OCI-LY1 (cell line): ENCODE data around the gene LYL1.

Source experiments
- H2AFZ ChIP-seq: fragments of 200-600 bp; sonication (generic), shearing (Covaris generic); 2 replicates; pipeline ENCODE4 v1.6.0; 2014; ENCODE audit warnings: antibody characterized with exemption, mild to moderate bottlenecking, low read length
- H3F3A ChIP-seq: fragments of 200-600 bp; sonication (generic), shearing (Covaris generic); 2 replicates; pipeline ENCODE4 v1.6.0; 2014; ENCODE audit warnings: mild to moderate bottlenecking, antibody characterized with exemption, low read length, moderate library complexity; ENCODE audit not compliant: insufficient read depth
- H3K27ac ChIP-seq: fragments of 200-600 bp; sonication (generic); 2 replicates; pipeline ENCODE4 v1.5.1; 2014; ENCODE audit warnings: low read length, mixed run types, mild to moderate bottlenecking, low read depth; ENCODE audit not compliant: poor library complexity, severe bottlenecking
- H3K27me3 ChIP-seq: fragments of 200-600 bp; sonication (generic); 2 replicates; pipeline ENCODE4 v1.6.0; 2014; ENCODE audit warnings: antibody characterized with exemption, mild to moderate bottlenecking, low read length, moderate library complexity; ENCODE audit not compliant: insufficient read depth
- H3K36me3 ChIP-seq: fragments of 200-600 bp; sonication (generic); 2 replicates; pipeline ENCODE4 v1.6.1; 2014; ENCODE audit warnings: mild to moderate bottlenecking, antibody characterized with exemption, low read length, moderate library complexity, mixed read lengths; ENCODE audit not compliant: insufficient read depth
- H3K4me1 ChIP-seq: fragments of 200-600 bp; sonication (generic); 2 replicates; pipeline ENCODE4 v1.5.1; 2014; ENCODE audit warnings: mild to moderate bottlenecking, low read length, moderate library complexity; ENCODE audit not compliant: insufficient read depth, severe bottlenecking
- H3K4me2 ChIP-seq: fragments of 200-600 bp; sonication (generic), shearing (Covaris generic); 2 replicates; pipeline ENCODE4 v1.6.1; 2014; ENCODE audit warnings: low read length
- H3K4me3 ChIP-seq: fragments of 200-600 bp; sonication (generic); 2 replicates; pipeline ENCODE4 v1.5.1; 2014; ENCODE audit warnings: low read length, low read depth, mild to moderate bottlenecking, mixed read lengths; ENCODE audit not compliant: poor library complexity, severe bottlenecking
- H3K79me2 ChIP-seq: fragments of 200-600 bp; shearing (Covaris generic); 2 replicates; pipeline ENCODE4 v1.6.1; 2016; ENCODE audit warnings: mixed run types, low read length, mixed read lengths; ENCODE audit not compliant: insufficient read depth
- H3K9ac ChIP-seq: fragments of 200-600 bp; sonication (generic), shearing (Covaris generic); 2 replicates; pipeline ENCODE4 v1.6.1; 2014; ENCODE audit warnings: mild to moderate bottlenecking, low read length, mixed read lengths
- H3K9me2 ChIP-seq: fragments of 200-600 bp; sonication (generic), shearing (Covaris generic); 2 replicates; pipeline ENCODE4 v1.6.1; 2014; ENCODE audit warnings: low read depth, mild to moderate bottlenecking, low read length, mixed read lengths
- H3K9me3 ChIP-seq: fragments of 200-600 bp; shearing (Covaris generic); 2 replicates; pipeline ENCODE4 v1.6.1; 2014; ENCODE audit warnings: low read length, mixed read lengths
- H4K20me1 ChIP-seq: fragments of 200-600 bp; sonication (generic), shearing (Covaris generic); 2 replicates; pipeline ENCODE4 v1.6.0; 2016; ENCODE audit warnings: mild to moderate bottlenecking, low read length; ENCODE audit not compliant: insufficient read depth
- CTCF ChIP-seq: fragments of 200-600 bp; sonication (generic), shearing (Covaris generic); IDR thresholded peaks from 2 replicates; pipeline ENCODE4 v1.5.1; 2017; ENCODE audit warnings: mild to moderate bottlenecking, antibody characterized with exemption, low read length, moderate library complexity, mixed read lengths
- EZH2 ChIP-seq: fragments of 200-600 bp; sonication (generic), shearing (Covaris generic); IDR thresholded peaks from 2 replicates; pipeline ENCODE4 v1.8.0; 2017; ENCODE audit warnings: borderline replicate concordance, mixed run types, mild to moderate bottlenecking, antibody characterized with exemption, low read length, moderate library complexity, mixed read lengths

LYL1 gene

DNA sequence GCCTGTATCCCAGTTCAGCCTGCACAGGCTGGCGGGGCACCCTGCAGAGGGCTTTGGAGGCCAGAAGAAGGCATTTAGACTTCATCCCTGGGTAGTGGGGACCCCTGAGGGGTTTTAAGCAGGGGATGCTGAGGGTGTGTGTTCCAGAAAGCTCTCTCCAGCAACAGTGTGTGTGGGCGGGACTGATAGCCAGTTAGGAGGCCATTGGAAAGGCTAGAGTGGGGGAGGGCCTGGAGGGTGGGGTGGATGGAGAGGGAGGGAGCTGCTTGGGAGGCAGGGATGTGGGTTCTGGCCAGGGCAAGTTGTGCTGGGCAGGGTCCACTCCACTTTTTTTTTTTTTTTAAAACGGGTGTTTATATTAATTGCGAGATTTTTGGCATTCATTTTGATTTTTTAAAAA is 28.3 kb downstream of the LYL1 start:
- H3K4me2 ChIP-seq, result no peak overlapping the region
- no peaks in the 10 kb centered on the region for H3F3A ChIP-seq
- H3K9me2 ChIP-seq, result no peaks in the 10 kb centered on the region
- H3K9ac ChIP-seq, result no peak overlapping the region
- peaks cover 3% of the 10 kb centered on the region for H3K4me1 ChIP-seq
- no peak overlapping the region for H3K27ac ChIP-seq
- no peaks in the 10 kb centered on the region for H3K9me3 ChIP-seq
- H3K36me3 ChIP-seq, result no peaks in the 10 kb centered on the region
- H3K4me3 ChIP-seq, result no peak overlapping the region
- H3K79me2 ChIP-seq, result no peaks in the 10 kb centered on the region
- peaks cover 26% of the 10 kb centered on the region; the same call in 1 of the 2 replicates for H3K27me3 ChIP-seq
- H4K20me1 ChIP-seq, result no peaks in the 10 kb centered on the region
- TF ChIP-seq CTCF (no peak), EZH2 (no peak)
- no peak overlapping the region for H2AFZ ChIP-seq

GRCh38 chr19:13073263-13073662 is 29.4 kb downstream of the LYL1 start:
- Histone ChIP-seq H3K27me3 (peaks cover 30% of the 10 kb centered on the region; the same call in 1 of the 2 replicates), H3K36me3 (no peaks in the 10 kb centered on the region), H3K27ac (no peak overlapping the region), H3K9me3 (no peaks in the 10 kb centered on the region), H3K9me2 (no peaks in the 10 kb centered on the region), H2AFZ (no peak overlapping the region), H3K4me3 (no peak overlapping the region), H3K4me2 (no peak overlapping the region), H3F3A (no peaks in the 10 kb centered on the region), H3K9ac (no peak overlapping the region), H3K79me2 (no peaks in the 10 kb centered on the region), H4K20me1 (no peaks in the 10 kb centered on the region), H3K4me1 (peaks cover 3% of the 10 kb centered on the region)
- TF ChIP-seq CTCF (no peak), EZH2 (no peak)

GRCh38 chr19:13072188-13072908 is 30.3 kb downstream of the LYL1 start:
- H4K20me1 ChIP-seq, result no peaks in the 10 kb centered on the region
- H3K79me2 ChIP-seq, result no peaks in the 10 kb centered on the region
- peaks cover 30% of the 10 kb centered on the region; the same call in 1 of the 2 replicates for H3K27me3 ChIP-seq
- H3K9ac ChIP-seq, result no peak overlapping the region
- no peaks in the 10 kb centered on the region for H3K36me3 ChIP-seq
- peaks cover 3% of the 10 kb centered on the region for H3K4me1 ChIP-seq
- no peaks in the 10 kb centered on the region for H3K9me3 ChIP-seq
- no peak overlapping the region for H3K4me2 ChIP-seq
- no peak overlapping the region for H3K4me3 ChIP-seq
- H3F3A ChIP-seq, result no peaks in the 10 kb centered on the region
- H3K27ac ChIP-seq, result no peak overlapping the region
- TF ChIP-seq CTCF (no peak), EZH2 (no peak)
- no peak overlapping the region for H2AFZ ChIP-seq
- no peaks in the 10 kb centered on the region for H3K9me2 ChIP-seq
